Measurements from ENCODE around the gene B3GNT8.
"Not testable (repeated sequence)": the region's sequence is repeated elsewhere in the genome, so short reads cannot be mapped to it uniquely, and the experiment has no call there.

The B3GNT8 gene

DNA sequence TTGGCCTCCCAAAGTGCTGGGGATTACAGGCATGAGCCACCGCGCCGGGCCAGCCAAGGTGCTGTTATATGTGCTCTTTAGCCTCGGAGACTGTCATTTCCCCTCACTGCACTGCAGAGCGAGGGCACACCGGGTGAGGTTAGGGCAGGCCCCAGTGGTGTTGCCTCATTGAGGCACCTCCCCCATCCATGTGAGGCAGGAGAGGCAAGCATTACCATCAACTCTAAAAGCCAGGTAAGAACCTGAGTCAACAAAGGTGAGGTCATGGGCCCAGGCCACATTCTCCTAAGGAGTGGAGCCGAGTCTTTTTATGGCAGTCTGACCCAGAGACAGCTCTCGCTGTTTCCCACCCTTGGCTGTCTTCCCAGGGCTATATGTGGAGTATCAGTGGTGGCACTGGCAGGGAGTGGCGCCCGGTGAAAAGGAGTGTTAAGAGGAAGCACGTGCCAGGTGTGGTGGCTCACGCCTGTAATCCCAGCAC lies 10.9 kb downstream of the B3GNT8 start:
- no peak for DNase-seq (ENCODE audit: low read depth, low spot score)

DNA sequence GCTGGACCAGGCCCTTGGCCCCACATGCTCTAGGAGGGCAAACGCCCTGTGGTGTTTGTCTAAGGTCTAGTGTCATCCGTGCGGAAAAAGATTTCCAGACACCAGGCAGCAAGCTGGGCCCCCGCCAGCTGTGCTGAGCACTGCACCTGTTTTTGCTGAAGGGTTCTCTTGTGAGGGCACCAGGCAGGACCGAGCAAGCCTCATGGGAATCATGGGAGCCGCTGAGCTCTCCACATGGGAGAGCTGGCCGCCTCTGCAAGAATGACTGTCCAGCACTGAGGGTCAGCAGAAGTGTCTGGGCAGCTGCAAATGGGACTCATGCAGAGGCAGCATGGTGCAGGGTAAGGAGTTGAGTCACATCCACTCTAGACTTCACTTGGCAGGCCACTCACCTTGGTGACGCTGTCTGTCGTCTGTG lies 12.0 kb downstream of the B3GNT8 start:
- DNase-seq (ENCODE audit: low read depth, low spot score): no peak

DNA sequence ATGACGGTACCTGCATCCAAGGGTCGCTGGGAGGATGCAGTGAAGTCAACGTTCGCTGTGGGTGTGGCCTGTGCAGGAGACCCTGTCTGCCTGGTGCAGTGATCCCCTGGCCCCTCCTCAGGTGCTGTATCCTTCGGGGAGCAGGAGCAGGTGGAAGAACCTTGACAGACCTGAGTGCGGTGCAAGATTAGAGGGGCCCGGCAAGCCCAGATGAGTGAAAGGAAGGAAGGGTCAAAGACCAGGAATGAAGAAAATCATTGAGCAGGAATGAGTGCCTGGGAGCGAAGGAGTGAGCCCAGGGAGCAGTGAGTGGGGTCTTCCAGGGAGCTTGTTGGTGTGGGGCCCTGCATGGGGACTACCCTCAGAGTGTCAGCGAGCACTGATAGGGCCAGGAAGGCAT lies 12.7 kb downstream of the B3GNT8 start:
- no peak for DNase-seq (ENCODE audit: low read depth, low spot score)

DNA sequence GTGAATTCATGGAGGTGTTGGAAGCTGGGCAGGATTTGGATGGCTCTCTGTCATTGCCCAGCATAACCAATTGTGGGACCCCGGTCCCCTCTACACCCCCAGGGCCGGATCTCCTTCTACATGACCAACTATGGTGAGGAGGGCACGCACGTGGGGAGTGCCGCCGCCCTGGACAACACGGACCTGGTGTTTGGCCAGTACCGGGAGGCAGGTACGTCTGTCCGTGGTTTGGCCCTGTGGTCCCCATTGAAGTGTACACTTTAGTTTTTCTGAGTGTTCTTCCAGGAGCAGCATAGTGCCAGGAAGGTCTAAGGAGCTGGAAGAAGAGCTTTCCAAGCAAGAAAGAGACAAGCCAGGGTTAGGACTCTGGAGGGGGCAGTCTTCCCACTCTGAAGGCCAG lies 13.2 kb downstream of the B3GNT8 start:
- DNase-seq (ENCODE audit: low read depth, low spot score): no peak

DNA sequence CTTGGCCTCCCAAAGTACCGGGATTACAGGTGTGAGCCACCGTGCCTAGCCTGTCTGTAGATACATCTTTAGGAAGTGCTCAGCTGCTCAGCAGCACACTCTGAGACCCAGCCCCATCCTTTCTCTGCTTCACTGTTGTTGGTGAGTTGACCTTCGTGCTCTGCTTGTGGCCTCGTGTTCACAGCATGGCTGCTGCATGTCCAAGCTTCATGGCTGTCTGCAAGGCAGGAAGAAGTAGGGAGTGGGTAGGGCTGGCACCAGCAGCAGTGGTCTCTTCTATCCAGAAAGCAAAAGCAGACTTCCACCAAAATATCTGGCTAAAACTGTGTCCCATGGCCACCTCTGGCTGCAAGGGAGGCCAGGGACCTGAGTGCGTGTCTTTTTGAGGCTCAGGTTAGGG lies 14.2 kb downstream of the B3GNT8 start:
- no peak for DNase-seq (ENCODE audit: low read depth, low spot score)

DNA sequence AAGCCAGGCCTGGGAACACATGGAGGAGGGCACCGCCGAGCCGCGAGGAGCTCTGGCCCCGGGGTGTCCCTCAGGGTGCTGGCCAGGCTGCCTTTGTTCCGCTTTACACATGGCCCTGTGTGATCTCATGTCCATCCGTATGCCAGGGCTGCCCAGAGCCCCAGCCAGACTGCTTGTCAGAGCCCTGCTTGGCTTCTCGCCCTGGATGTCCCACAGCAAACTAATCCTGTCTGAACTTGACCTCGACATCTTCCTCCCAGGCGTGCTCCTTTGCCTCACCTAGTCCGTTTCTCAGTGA lies 15.3 kb downstream of the B3GNT8 start:
- no peak for DNase-seq (ENCODE audit: low read depth, low spot score)

DNA sequence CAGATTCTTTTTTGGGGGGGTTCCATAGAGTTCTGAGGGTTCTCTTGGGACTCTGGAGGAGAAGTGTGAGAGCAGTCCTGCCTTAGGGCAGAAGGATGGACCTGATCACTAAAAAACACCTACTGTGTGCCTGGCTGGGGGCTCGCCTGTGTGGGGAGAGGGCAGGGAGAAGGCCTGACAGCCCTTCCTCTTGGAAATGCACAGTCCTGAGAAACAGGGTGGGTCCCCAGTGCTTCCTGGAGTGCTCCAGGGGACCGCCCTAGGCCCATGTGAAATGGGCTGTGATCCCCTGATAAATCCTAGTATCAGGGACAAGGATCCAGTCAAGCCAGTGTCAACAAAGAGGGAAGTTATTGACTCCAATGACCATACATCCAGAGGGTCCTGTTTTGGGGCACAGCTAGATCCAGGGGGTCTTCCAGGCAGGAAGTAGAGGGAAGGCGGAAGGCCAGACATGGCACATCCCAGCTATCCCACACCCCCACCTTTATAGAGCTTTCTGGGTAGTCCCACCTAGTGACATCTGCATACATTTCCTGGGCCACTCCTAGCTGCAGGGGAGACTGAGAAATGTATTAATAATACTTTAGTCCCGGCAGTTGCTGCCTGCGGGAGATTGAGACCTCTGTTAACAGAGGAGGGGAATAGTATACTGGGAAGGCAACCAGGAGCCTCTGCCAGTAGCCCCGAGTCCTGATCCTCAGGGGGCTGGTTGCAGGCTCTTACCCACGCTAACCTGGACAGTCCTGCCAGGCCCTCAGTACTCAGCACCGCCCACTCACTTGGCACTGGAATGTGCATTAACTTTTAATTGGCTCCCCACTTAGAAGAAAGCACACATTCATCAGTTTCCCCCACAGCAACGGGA lies 15.8 kb downstream of the B3GNT8 start:
- DNase-seq (ENCODE audit: low read depth, low spot score): no peak

DNA sequence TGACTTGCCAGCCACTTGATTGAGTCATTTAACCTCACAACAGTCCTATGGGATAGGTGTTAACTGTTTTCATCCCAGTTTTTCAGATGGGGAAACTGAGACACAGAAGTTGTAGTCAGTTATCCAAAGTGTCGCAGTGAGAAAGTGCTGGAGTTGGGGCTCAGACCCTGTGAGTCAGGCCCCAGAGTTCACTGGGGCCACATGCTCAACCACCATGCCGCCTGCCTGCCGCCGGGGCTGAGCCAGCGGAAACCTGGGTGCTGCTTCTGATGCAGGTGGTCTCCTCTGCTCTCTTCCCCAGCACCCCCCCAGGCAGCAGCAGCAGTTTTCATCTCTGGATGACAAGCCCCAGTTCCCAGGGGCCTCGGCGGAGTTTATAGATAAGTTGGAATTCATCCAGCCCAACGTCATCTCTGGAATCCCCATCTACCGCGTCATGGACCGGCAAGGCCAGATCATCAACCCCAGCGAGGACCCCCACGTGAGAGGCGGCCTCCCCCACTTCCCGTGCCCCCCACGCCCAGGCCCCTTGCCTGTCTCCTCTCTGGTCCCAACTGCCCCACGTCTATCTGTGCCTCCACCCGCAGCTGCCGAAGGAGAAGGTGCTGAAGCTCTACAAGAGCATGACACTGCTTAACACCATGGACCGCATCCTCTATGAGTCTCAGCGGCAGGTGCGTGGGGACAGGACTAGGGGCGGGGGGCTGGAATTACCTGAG lies 16.7 kb downstream of the B3GNT8 start:
- DNase-seq (ENCODE audit: low read depth, low spot score): no peak

DNA sequence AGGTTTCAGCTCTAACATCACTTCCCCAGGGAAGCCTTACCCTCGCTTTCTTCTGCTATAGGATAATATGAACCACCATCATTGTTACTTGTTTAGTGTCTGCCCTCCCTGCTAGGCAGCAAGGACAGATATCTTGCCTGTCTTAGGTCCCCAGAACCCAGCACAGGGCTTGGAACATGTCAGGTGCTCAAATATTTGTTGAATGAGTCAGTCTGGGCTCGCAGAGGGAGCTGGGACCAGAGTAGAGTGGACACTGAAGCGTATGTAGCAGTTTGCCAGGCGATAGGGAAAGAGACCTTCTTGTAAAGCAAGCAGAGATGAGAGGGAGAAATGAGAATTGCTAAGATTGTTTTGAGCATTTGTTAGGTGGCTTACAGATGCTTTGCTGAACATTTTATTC lies 17.9 kb downstream of the B3GNT8 start:
- no peak for DNase-seq (ENCODE audit: low read depth, low spot score)

DNA sequence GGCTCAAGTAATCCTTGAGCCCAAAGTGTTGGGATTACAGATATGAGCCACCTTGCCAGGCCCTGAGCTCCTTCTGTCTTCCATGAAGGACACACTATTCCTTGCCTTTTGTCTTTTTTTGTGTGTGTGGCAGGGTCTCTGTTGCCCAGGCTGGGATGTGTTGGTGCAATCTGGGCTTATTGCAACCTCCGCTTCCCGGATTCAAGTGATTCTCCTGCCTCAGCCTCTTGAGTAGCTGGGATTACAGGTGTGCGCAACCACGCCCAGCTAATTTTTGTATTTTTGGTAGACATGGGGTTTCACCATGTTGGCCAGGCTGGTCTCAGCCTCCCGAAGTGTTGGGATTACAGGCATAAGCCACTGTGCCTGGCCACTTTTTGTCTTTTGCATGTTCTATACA lies 18.3 kb downstream of the B3GNT8 start:
- DNase-seq (ENCODE audit: low read depth, low spot score): not testable (repeated sequence)

DNA sequence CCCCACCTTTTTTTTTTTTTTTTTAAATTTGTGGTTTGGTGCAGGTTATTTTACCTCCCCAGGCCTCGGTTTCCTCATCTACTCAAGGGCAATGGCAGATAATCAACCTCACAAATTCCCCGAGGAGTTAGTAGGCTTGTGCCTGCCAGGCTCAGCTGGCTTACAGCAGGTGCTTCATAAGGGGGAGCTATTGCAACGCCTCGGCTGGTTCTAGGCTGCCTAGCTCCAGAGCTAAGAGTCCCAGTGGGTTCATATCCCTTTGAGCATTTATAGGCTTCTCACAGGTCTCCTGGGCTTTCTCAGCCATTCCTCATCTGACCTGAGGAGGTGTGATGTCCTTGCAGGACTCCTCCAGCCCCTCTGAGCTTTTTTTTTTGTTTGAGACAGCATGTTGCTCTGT lies 18.9 kb downstream of the B3GNT8 start:
- DNase-seq (ENCODE audit: low read depth, low spot score): no peak

DNA sequence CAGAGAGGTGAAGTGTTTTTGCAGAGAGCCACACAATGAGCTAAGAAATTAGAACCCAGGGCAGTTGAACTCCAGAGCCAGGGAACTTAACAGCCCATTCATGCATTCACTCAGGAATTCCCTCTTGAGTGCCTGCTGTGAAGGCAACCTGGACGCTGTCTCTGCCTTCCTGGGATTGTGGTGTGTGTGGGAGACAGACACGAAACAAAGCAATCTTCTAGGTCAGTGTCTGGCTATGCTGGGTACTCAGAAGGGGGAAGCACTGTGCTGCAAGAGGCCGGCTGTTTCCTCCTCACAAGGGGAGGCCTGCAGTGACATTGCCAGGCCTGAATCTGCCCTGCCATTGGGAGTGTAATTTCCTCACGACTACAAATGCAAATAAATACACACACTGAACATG lies 19.9 kb downstream of the B3GNT8 start:
- DNase-seq (ENCODE audit: low read depth, low spot score): no peak

DNA sequence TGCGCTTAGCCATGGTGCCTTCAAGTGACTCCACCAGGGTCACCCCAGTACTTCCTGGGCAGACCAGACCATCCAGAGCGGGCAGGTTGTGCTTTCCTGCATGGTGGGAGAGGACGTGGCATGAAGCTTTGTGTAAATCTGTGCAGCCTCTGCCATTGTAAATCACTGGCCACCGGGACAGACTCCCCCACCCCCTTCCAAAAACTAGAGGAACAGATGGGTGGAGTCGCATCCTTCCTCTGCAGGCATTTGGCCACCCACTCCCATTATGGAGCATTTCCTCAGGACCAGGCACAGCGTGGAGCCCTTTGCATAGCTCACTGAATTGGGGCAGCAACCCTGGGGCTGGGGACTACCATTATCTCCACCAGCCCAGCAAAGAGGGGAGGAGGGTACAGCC lies 21.4 kb downstream of the B3GNT8 start:
- no peak for DNase-seq (ENCODE audit: low read depth, low spot score)

DNA sequence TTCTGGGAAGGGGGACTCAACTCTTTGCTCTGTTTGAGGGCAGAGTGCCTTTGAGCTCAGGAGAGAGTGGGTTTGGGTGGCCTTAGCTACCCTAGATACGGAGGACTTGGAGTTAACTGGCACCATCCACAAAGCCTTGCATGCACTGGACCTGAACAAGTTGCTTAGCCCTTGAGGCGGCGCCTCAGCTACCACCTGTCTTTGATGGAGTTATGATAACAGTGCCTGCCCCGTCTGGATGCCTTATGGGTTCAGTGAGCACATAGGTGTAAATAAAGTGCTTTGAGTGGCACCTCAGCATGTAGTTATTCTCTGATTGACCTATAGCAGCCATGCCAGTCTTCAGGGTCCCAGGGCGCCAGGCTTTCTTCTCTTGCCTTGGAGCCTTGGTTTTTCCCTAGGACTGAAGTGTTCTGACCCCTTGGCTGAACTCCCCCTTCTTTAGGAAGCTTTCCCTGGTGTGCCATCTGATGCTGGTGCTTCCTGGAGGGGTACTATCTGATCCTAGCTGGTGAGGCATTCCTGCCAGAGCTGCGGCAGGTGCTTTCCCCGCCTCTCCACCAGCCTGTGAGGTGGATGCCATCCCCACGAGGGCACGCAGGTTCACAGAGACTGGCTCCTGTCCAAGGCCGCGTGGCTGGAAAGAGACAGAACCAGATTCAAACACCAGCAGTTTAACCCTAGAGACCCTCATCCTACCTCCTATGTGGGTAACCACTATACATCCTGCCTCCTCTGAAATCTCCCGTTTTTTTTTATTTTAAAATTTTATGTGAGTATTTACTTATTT lies 23.8 kb downstream of the B3GNT8 start:
- DNase-seq (ENCODE audit: low read depth, low spot score): no peak

DNA sequence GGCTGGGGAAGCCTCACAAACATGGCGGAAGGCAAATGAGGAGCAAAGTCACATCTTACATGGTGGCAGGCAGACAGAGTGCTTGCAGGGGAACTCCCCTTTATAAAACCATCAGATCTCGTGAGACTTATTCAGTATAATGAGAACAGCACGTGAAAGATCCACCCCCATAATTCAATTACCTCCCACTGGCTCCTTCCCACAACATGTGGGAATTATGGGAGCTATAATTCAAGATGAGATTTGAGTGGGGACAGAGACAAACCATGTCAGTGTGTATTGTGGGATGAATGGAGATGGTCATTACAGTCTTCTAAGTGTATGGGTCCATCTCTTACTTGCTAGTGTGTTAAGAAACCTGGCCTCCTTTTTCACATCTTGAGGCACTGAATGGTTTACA lies 25.2 kb downstream of the B3GNT8 start:
- DNase-seq (ENCODE audit: low read depth, low spot score): no peak

DNA sequence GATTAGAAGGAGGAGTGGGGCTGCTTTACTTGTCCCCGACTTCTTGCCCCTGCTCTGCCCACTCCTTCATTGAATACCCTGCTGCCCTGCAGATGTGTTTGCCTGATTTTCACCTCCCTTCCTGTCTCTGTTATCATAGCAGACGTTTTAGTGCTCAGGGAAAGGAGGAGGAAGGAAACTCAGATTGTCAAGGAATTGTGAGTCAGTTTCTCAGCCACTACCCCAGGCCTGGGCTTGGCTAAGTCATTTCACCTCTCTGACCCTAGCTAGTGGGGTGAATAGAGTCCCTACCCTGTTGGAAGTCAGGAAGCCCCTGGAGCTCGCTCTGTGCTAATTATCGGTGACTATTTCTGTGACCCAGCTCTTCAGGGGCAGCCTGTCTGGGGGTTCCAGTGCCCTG lies 25.7 kb downstream of the B3GNT8 start:
- DNase-seq (ENCODE audit: low read depth, low spot score): no peak

DNA sequence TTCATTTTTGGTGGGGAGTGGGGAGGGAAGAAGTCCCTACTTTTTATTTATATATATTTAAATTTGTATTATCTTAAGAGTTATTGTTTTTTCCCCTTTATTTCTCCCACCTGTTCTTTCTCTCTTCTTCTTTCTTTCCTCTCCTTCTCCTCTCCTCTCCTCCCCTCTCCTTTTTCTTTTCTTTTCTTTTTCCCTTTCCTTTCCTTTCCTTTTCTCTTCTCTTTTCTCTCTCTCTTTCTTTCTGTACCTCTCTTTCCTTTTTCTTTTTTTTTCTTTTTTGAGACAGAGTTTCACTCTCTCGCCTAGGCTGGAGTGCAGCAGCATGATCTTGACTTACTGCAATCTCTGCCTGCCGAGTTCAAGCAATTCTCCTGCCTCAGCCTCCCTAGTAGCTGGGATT lies 27.6 kb downstream of the B3GNT8 start:
- DNase-seq (ENCODE audit: low read depth, low spot score): no peak

DNA sequence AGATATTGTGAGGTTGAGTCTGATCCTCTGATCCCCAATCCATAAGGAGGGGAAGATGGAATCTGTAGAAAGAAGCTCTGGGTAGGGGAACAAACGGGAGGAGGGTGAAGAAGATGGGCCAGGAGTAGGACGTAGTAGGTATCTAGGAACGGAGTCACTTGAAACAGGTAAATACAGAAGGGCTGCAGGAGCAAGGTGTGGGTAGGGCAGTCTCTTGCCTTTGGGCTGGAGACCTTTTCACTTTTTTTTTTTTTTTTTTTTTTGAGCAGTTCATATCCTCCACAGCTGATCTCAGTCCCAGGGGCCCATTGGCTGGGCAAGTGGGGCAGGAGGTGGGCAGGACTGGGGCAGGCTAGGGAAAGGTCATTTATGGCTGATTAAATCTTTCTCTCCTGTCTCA lies 28.1 kb downstream of the B3GNT8 start:
- DNase-seq (ENCODE audit: low read depth, low spot score): no peak

DNA sequence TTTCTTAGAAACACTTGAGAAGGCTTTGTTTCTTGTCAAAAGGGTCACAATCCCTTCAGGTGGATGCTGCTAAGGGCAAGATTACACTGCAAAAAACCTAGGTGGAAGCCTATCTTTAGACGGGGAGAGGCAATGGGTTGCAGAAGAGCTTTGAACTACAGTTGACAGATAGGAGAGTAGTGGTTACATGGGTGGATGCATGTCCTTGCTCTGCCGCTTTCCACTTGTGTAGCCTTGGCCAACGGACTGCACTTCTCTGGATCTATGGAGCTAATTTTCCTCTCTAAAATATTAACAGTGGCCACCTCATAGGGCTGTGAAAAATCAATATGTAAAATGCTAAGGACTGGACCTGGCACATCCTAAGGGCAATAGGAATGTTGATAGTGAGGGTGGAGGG lies 28.6 kb downstream of the B3GNT8 start:
- no peak for DNase-seq (ENCODE audit: low read depth, low spot score)

DNA sequence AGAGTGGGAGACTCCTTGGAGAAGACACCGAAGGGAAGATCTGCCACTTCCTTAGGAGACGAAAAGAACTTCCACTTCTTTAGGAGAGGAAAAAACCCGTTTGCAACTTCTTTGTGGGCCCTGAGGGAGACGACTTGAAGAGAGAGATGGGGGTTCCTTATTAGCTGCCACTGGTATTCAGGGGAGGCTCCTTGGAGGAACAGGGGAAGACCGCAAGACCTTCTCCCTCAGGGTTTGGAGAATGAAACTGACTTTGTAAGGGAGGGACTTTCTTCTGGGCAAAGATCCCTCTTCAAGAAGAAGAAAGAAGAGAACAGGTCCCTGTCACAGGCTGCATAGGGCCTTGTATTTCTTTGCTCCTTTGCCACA lies 29.1 kb downstream of the B3GNT8 start:
- no peak for DNase-seq (ENCODE audit: low read depth, low spot score)

DNA sequence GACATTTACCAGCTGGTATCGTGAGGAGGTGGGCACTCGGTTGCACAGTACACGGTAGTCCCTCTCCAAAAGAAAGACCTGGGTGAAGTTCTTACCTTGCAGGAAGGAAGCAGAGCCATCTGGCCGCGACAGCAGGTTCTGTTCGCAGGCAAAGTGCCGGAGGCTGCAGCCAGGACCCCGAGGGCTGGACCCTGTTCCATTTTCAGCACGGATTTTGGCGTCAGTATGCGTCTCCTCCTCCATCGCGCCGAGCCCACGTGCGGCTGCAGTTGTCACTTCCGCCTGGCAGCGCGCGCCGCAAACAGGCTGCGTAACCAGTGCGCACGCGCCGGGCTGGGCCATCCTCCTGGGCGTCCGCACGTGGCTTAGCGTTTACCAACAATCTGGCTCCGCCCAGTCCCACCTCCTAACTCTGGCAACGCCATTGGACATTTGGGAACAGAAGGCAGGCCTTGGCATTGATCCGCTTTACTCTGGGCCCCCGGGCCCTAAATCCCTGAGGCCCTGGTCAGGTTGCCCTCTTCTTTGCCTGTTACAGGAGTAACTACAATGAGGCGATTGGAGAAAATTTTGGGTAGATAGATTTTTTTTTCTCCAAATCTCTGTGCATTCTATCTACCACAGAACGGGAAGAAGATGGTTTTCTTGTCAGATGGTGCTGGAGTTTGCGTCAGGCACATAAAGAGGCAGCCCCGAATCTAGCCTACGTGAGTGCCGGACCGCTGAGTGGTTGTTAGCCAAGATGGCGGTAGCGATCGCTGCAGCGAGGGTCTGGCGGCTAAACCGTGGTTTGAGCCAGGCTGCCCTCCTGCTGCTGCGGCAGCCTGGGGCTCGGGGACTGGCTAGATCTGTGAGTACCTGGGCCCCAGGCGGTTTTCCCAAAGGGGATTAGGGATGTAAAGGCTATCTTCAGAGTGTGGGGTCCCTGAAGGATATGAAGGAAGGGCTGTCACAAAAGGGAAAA lies 29.8 kb downstream of the B3GNT8 start, which contains the start of the genes BCKDHA and EXOSC5:
Gene BCKDHA (plus strand): TSS at position 733 of the 964 bp plus-strand sequence. CDS start 10 bp downstream, at position 743.
Gene EXOSC5 (minus strand): TSS at position 274 of the 964 bp plus-strand sequence. CDS start 31 bp downstream, at position 243.
- peak; percentile 99 for DNase-seq (ENCODE audit: low read depth, low spot score)
